T-cell (primary cell): ENCODE data around the gene ART1. TPM values are rescaled to one million over a fixed set of nuclear protein-coding genes. Genes with fewer than 3 reads are reported as not detected.

Experiments
- ATAC-seq, 4 experiments: fragments of 200-7000 bp in 3 of 4; fragments of 150-1000 bp in 1 of 4; cut with Tn5 transposase; replicated peaks in 1 of 4; 1 replicate in 3 of 4; 2 replicates in 1 of 4; pipeline ENCODE4 v1.10.0; 2021; ENCODE audit warnings: moderate library complexity in 3 of 4, mild to moderate bottlenecking in 2 of 4, moderate number of reproducible peaks in 1 of 4
- CTCF ChIA-PET, 2 donors: fragments of 300-600 bp; sonication (Branson Sonifier 250); formaldehyde crosslinking; loops; one replicate each; lab custom pipeline; 2022; ENCODE audit warnings: antibody characterized with exemption in 2 of 2; lab: Charles Lee
- POLR2A ChIA-PET, 2 donors: fragments of 300-600 bp; sonication (Branson Sonifier 250); formaldehyde crosslinking; loops; one replicate each; lab custom pipeline; 2022; ENCODE audit warnings: antibody characterized with exemption in 2 of 2; lab: Charles Lee
- DNase-seq, 35 experiments: peaks; one replicate each; pipeline versions ENCODE4 v3.0.0 to v3.0.0-alpha.2; 2013 to 2023
- H3K27ac ChIP-seq: one replicate; pipeline ENCODE4 v1.5.1; 2013; ENCODE audit warnings: low read length
- H3K27me3 ChIP-seq, 2 experiments: replicated peaks in 1 of 2; 1 replicate in 1 of 2; 2 replicates in 1 of 2; pipeline versions ENCODE4 v1.6.1 to v1.7.0; 2013; ENCODE audit warnings: low read length in 1 of 2, mixed read lengths in 1 of 2; ENCODE audit not compliant: control insufficient read depth in 2 of 2, insufficient read depth in 2 of 2; ENCODE audit errors: extremely low read depth in 1 of 2
- H3K36me3 ChIP-seq, 2 donors: 1 replicate in 1 of 2; 2 replicates in 1 of 2; pipeline versions ENCODE4 v1.6.1 to v1.7.0; 2013; ENCODE audit warnings: low read length in 1 of 2; ENCODE audit not compliant: control insufficient read depth in 2 of 2, insufficient read depth in 1 of 2; ENCODE audit errors: extremely low read depth in 1 of 2
- H3K4me1 ChIP-seq, 2 experiments: 1 replicate in 1 of 2; 2 replicates in 1 of 2; pipeline versions ENCODE4 v1.6.1 to v1.7.0; 2013; ENCODE audit warnings: low read length in 2 of 2, mixed read lengths in 1 of 2; ENCODE audit not compliant: insufficient read depth in 2 of 2, control insufficient read depth in 1 of 2; ENCODE audit errors: extremely low read depth in 1 of 2
- H3K4me3 ChIP-seq, 2 donors: 1 replicate in 1 of 2; 2 replicates in 1 of 2; pipeline versions ENCODE4 v1.5.1 to v1.7.0; 2013; ENCODE audit warnings: mild to moderate bottlenecking in 2 of 2, low read length in 1 of 2, moderate library complexity in 1 of 2; ENCODE audit not compliant: control insufficient read depth in 1 of 2; ENCODE audit errors: extremely low read depth in 1 of 2
- H3K9me3 ChIP-seq: 2 replicates; pipeline ENCODE4 v1.7.0; 2013
- H3K27ac Mint-ChIP-seq, 2 donors: one replicate each; pipeline ENCODE4 v1.8.0; 2020 to 2021; ENCODE audit warnings: mild to moderate bottlenecking in 2 of 2, mixed read lengths in 2 of 2
- H3K27me3 Mint-ChIP-seq, 2 donors: one replicate each; pipeline ENCODE4 v1.8.0; 2021 to 2022; ENCODE audit warnings: mixed read lengths in 2 of 2
- H3K36me3 Mint-ChIP-seq: one replicate; pipeline ENCODE4 v1.8.0; 2021; ENCODE audit warnings: mixed read lengths
- H3K4me1 Mint-ChIP-seq, 3 donors: one replicate each; pipeline ENCODE4 v1.8.0; 2020 to 2022; ENCODE audit warnings: mixed read lengths in 3 of 3, mild to moderate bottlenecking in 1 of 3
- H3K4me3 Mint-ChIP-seq, 3 donors: one replicate each; pipeline ENCODE4 v1.8.0; 2020 to 2022; ENCODE audit warnings: mild to moderate bottlenecking in 3 of 3, mixed read lengths in 3 of 3, moderate library complexity in 3 of 3
- H3K9me3 Mint-ChIP-seq, 3 donors: one replicate each; pipeline ENCODE4 v1.8.0; 2020 to 2022; ENCODE audit warnings: mixed read lengths in 3 of 3
- WGBS: methylation state at CpG from one replicate; pipeline ENCODE4 v1.1.5; 2013; ENCODE audit warnings: missing lambda C conversion rate; ENCODE audit not compliant: insufficient coverage; 5-methylcytosine and 5-hydroxymethylcytosine counted together
- total RNA-seq, 35 experiments: library from RNA in 6 of 35; stranded (reverse) in 6 of 35; fragments of 120-200 nt in 1 of 35; gene quantifications; one replicate each; pipeline versions ENCODE4 v1.2.1 to v1.2.4 and lab custom pipeline; 2013 to 2026

The ART1 gene
- total RNA-seq, 5 donors from 2014 or later (not counting 1 experiment from before 2014, with no cell fraction given) = not detected

GRCh38 chr11:3712274-3712673 is 67.3 kb downstream of the ART1 start:
- ChIA-PET POLR2A (no interaction called here), CTCF (no interaction called here)
- Mint-ChIP-seq H3K4me1 (peaks cover 0 to 6% (median 1%) of the 10 kb centered on the region in 3 donors), H3K27me3 (no peaks in the 10 kb centered on the region), H3K36me3 (peaks cover 47% of the 10 kb centered on the region), H3K9me3 (no peaks in the 10 kb centered on the region), H3K27ac (no peak overlapping the region), H3K4me3 (no peak overlapping the region)
- DNase-seq (no peak), ATAC-seq (no peak)
- 90% methylated on average over 2 of the region's 6 CpGs for WGBS
- H3K36me3 ChIP-seq = peaks cover 9 to 80% of the 10 kb centered on the region in 2 donors
- H3K4me3 ChIP-seq = no peak overlapping the region
- no peak overlapping the region for H3K27ac ChIP-seq
- no peaks in the 10 kb centered on the region for H3K27me3 ChIP-seq
- no peaks in the 10 kb centered on the region for H3K4me1 ChIP-seq
- no peaks in the 10 kb centered on the region for H3K9me3 ChIP-seq

Other genes starting within 250 kb of the ART1 start
- not detected for gene ART5, start 3.1 kb upstream of the ART1 start, total RNA-seq
- gene CHRNA10, start 26.3 kb downstream of the ART1 start, total RNA-seq = 1 to 10 TPM; 1.2 to 4.0 (median 2.4) TPM
- gene NUP98, start 152.4 kb downstream of the ART1 start, total RNA-seq = 100 to 1,000 TPM in 3 of 5 donors, 10 to 100 TPM in 2; 89.1 to 105 (median 102) TPM
- gene PGAP2, start 163.4 kb downstream of the ART1 start, total RNA-seq = 10 to 100 TPM; 22.5 to 28.2 (median 24.6) TPM
- 100 to 1,000 TPM in 4 of 5 donors, 10 to 100 TPM in 1; 88.1 to 108 (median 106) TPM for gene RHOG, start 195.8 kb downstream of the ART1 start, total RNA-seq
- gene STIM1, start 210.5 kb downstream of the ART1 start, total RNA-seq = 100 to 1,000 TPM in 2 of 5 donors, 10 to 100 TPM in 3; 87.6 to 139 (median 94.5) TPM